Measurements from ENCODE around the gene MIDN. TPM values are rescaled to one million over a fixed set of nuclear protein-coding genes. Genes with fewer than 3 reads are reported as not detected.

The MIDN gene
- total and polyA plus RNA-seq, 2 donors (not counting 1 experiment from before 2014, with no cell fraction given): 12.0 to 18.8 TPM

GRCh38 chr19:1266916-1267476 lies 18.6 kb downstream of the MIDN start:
- Histone ChIP-seq H3K4me2 (ENCODE audit: extremely low read depth, insufficient read depth, low read length) (peak overlapping the region; percentile 96), H3K27ac (ENCODE audit: insufficient read depth, low read length) (peak overlapping the region; percentile 96), H3K79me2 (ENCODE audit: control insufficient read depth, insufficient read depth, low read length) (peaks cover 28% of the 10 kb centered on the region), H3K4me3 (replicated peaks in 1 of 4; ENCODE audit: control extremely low read depth in 1 of 4, insufficient read depth in 1 of 4, low read depth in 3 of 4, low read length in 4 of 4) (peak overlapping the region; percentile 51 to 61 (median 56)), H2AFZ (ENCODE audit: low read length) (no peak overlapping the region), H3K9me3 (ENCODE audit: control insufficient read depth, insufficient read depth, low read depth, low read length) (no peaks in the 10 kb centered on the region), H3K9ac (ENCODE audit: insufficient read depth, low read length) (peak overlapping the region; percentile 77), H3K27me3 (ENCODE audit: control insufficient read depth, insufficient read depth, low read length) (no peaks in the 10 kb centered on the region), H3K4me1 (ENCODE audit: control insufficient read depth, extremely low read depth, insufficient read depth, low read length) (peaks cover 48% of the 10 kb centered on the region), H3K36me3 (ENCODE audit: control insufficient read depth, insufficient read depth, low read length) (peaks cover 12% of the 10 kb centered on the region), H4K20me1 (ENCODE audit: control insufficient read depth, extremely low read depth, insufficient read depth, low read length) (no peaks in the 10 kb centered on the region)
- DNase-seq (ENCODE audit: low read depth in 2 of 2): peak in 1 of 2 donors; percentile 42
- TF ChIP-seq CTCF (conservative IDR thresholded peaks at IDR 0.05 in 1 of 2, IDR thresholded peaks at IDR 0.05 in 1 of 2; ENCODE audit: low read depth in 1 of 2, low read length in 2 of 2): peak; percentile 67 to 71
- no peak for TF ChIP-seq EZH2 (IDR thresholded peaks at IDR 0.05; ENCODE audit: low read length, missing control alignments)

GRCh38 chr19:1267477-1268225 lies 19.3 kb downstream of the MIDN start:
- peak in 1 of 2 donors; percentile 58 for DNase-seq (ENCODE audit: low read depth in 2 of 2)
- peak overlapping the region; percentile 96 for H3K27ac ChIP-seq (ENCODE audit: insufficient read depth, low read length)
- peaks cover 14% of the 10 kb centered on the region for H3K36me3 ChIP-seq (ENCODE audit: control insufficient read depth, insufficient read depth, low read length)
- peaks cover 35% of the 10 kb centered on the region for H3K79me2 ChIP-seq (ENCODE audit: control insufficient read depth, insufficient read depth, low read length)
- peak overlapping the region; percentile 77 for H3K9ac ChIP-seq (ENCODE audit: insufficient read depth, low read length)
- H2AFZ ChIP-seq (ENCODE audit: low read length): no peak overlapping the region
- H3K4me2 ChIP-seq (ENCODE audit: extremely low read depth, insufficient read depth, low read length): peak overlapping the region; percentile 96
- TF ChIP-seq EZH2 (IDR thresholded peaks at IDR 0.05; ENCODE audit: low read length, missing control alignments) (no peak), CTCF (conservative IDR thresholded peaks at IDR 0.05 in 1 of 2, IDR thresholded peaks at IDR 0.05 in 1 of 2; ENCODE audit: low read depth in 1 of 2, low read length in 2 of 2) (no peak)
- no peaks in the 10 kb centered on the region for H3K27me3 ChIP-seq (ENCODE audit: control insufficient read depth, insufficient read depth, low read length)
- H4K20me1 ChIP-seq (ENCODE audit: control insufficient read depth, extremely low read depth, insufficient read depth, low read length): no peaks in the 10 kb centered on the region
- H3K4me3 ChIP-seq (replicated peaks in 1 of 4; ENCODE audit: control extremely low read depth in 1 of 4, insufficient read depth in 1 of 4, low read depth in 3 of 4, low read length in 4 of 4): peak overlapping the region; percentile 51 to 61 (median 56)
- no peaks in the 10 kb centered on the region for H3K9me3 ChIP-seq (ENCODE audit: control insufficient read depth, insufficient read depth, low read depth, low read length)
- peaks cover 49% of the 10 kb centered on the region for H3K4me1 ChIP-seq (ENCODE audit: control insufficient read depth, extremely low read depth, insufficient read depth, low read length)

- TF ChIP-seq EZH2 (IDR thresholded peaks at IDR 0.05; ENCODE audit: low read length, missing control alignments): no peak
- no peak for TF ChIP-seq CTCF (conservative IDR thresholded peaks at IDR 0.05 in 1 of 2, IDR thresholded peaks at IDR 0.05 in 1 of 2; ENCODE audit: low read depth in 1 of 2, low read length in 2 of 2)
- peaks cover 42% of the 10 kb centered on the region for H3K4me1 ChIP-seq (ENCODE audit: control insufficient read depth, extremely low read depth, insufficient read depth, low read length)
- no peaks in the 10 kb centered on the region for H4K20me1 ChIP-seq (ENCODE audit: control insufficient read depth, extremely low read depth, insufficient read depth, low read length)
- H3K9me3 ChIP-seq (ENCODE audit: control insufficient read depth, insufficient read depth, low read depth, low read length): no peaks in the 10 kb centered on the region
- peak overlapping the region in 1 of 4 experiments; percentile 6 for H3K4me3 ChIP-seq (replicated peaks in 1 of 4; ENCODE audit: control extremely low read depth in 1 of 4, insufficient read depth in 1 of 4, low read depth in 3 of 4, low read length in 4 of 4)
- no peak for DNase-seq (ENCODE audit: low read depth in 2 of 2)
- H3K27ac ChIP-seq (ENCODE audit: insufficient read depth, low read length): peak overlapping the region; percentile 37
- H3K79me2 ChIP-seq (ENCODE audit: control insufficient read depth, insufficient read depth, low read length): peaks cover 43% of the 10 kb centered on the region
- H3K4me2 ChIP-seq (ENCODE audit: extremely low read depth, insufficient read depth, low read length): no peak overlapping the region
- no peaks in the 10 kb centered on the region for H3K27me3 ChIP-seq (ENCODE audit: control insufficient read depth, insufficient read depth, low read length)
- no peak overlapping the region for H3K9ac ChIP-seq (ENCODE audit: insufficient read depth, low read length)
- H3K36me3 ChIP-seq (ENCODE audit: control insufficient read depth, insufficient read depth, low read length): peaks cover 20% of the 10 kb centered on the region
- no peak overlapping the region for H2AFZ ChIP-seq (ENCODE audit: low read length)
Measured at GRCh38 chr19:1268226-1269064, 20.1 kb downstream of the MIDN start.
